GM23338 (cell line): ENCODE measurements around the gene CTSC. TPM values are rescaled to one million over a fixed set of nuclear protein-coding genes. Genes with fewer than 3 reads are reported as not detected.

ENCODE experiments used
- ATAC-seq: fragments of 200-7000 bp; cut with Tn5 transposase; 3 replicates; pipeline ENCODE4 v1.9.1; 2020
- DNase-seq: peaks from one replicate; pipeline ENCODE4 v3.0.0-alpha.2; 2015; ENCODE audit warnings: low spot score
- H2AFZ ChIP-seq: fragments of 200-600 bp; sonication (generic); 2 replicates; pipeline ENCODE4 v1.8.0; 2016; ENCODE audit warnings: antibody characterized with exemption, mild to moderate bottlenecking, moderate library complexity
- H3F3A ChIP-seq: fragments of 200-600 bp; sonication (generic); replicated peaks from 2 replicates; pipeline ENCODE4 v1.8.0; 2017; ENCODE audit warnings: antibody characterized with exemption, mixed run types, low read depth
- H3K27ac ChIP-seq: fragments of 200-600 bp; sonication (generic); 2 replicates; pipeline ENCODE4 v1.6.1; 2016; ENCODE audit warnings: low read depth
- H3K27me3 ChIP-seq: fragments of 200-600 bp; sonication (generic); 2 replicates; pipeline ENCODE4 v1.8.0; 2016; ENCODE audit warnings: mild to moderate bottlenecking, mixed run types, moderate library complexity; ENCODE audit not compliant: insufficient read depth
- H3K36me3 ChIP-seq: fragments of 200-600 bp; sonication (generic); 2 replicates; pipeline ENCODE4 v1.8.0; 2016; ENCODE audit warnings: mild to moderate bottlenecking; ENCODE audit not compliant: insufficient read depth
- H3K4me1 ChIP-seq: fragments of 200-600 bp; sonication (generic); 2 replicates; pipeline ENCODE4 v1.8.0; 2016; ENCODE audit warnings: mild to moderate bottlenecking, moderate library complexity; ENCODE audit not compliant: insufficient read depth
- H3K4me2 ChIP-seq: fragments of 200-600 bp; sonication (generic); 2 replicates; pipeline ENCODE4 v1.7.1; 2017; ENCODE audit warnings: mixed run types
- H3K4me3 ChIP-seq: fragments of 200-600 bp; sonication (generic); 2 replicates; pipeline ENCODE4 v1.6.1; 2016; ENCODE audit warnings: mixed run types
- H3K79me2 ChIP-seq: fragments of 200-600 bp; sonication (generic); replicated peaks from 2 replicates; pipeline ENCODE4 v1.8.0; 2017; ENCODE audit warnings: mild to moderate bottlenecking; ENCODE audit not compliant: insufficient read depth
- H3K9me2 ChIP-seq: fragments of 200-600 bp; sonication (generic); 2 replicates; pipeline ENCODE4 v1.8.0; 2017; ENCODE audit not compliant: insufficient read depth
- H4K20me1 ChIP-seq: fragments of 200-600 bp; sonication (generic); replicated peaks from 2 replicates; pipeline ENCODE4 v1.8.0; 2017; ENCODE audit warnings: mild to moderate bottlenecking; ENCODE audit not compliant: insufficient read depth
- H3K27ac Mint-ChIP-seq: 2 replicates; pipeline ENCODE4 v1.8.0; 2020; ENCODE audit warnings: inconsistent platforms, mild to moderate bottlenecking, moderate library complexity, mixed read lengths
- H3K27me3 Mint-ChIP-seq: 3 replicates; pipeline ENCODE4 v1.8.0; 2022; ENCODE audit warnings: low read depth, mild to moderate bottlenecking, moderate library complexity, mixed read lengths, inconsistent platforms; ENCODE audit not compliant: insufficient read depth, poor library complexity
- H3K36me3 Mint-ChIP-seq: 3 replicates; pipeline ENCODE4 v1.8.0; 2021; ENCODE audit warnings: low read depth, mild to moderate bottlenecking, inconsistent platforms, moderate library complexity, mixed read lengths
- H3K4me1 Mint-ChIP-seq: 3 replicates; pipeline ENCODE4 v1.8.0; 2020; ENCODE audit warnings: mild to moderate bottlenecking, inconsistent platforms, mixed read lengths
- H3K4me3 Mint-ChIP-seq: 3 replicates; pipeline ENCODE4 v1.8.0; 2021; ENCODE audit warnings: moderate library complexity, mild to moderate bottlenecking, inconsistent platforms, mixed read lengths
- H3K9me3 Mint-ChIP-seq: 3 replicates; pipeline ENCODE4 v1.8.0; 2020; ENCODE audit warnings: moderate library complexity, mild to moderate bottlenecking, inconsistent platforms, mixed read lengths
- CTCF ChIP-seq, 2 experiments: fragments of 200-600 bp in 1 of 2; sonication (generic) in 1 of 2; conservative IDR thresholded peaks; 2 replicates each; pipeline versions ENCODE4 v1.5.1 to v1.6.1; 2016 to 2017; ENCODE audit warnings: antibody characterized with exemption in 2 of 2, low read depth in 2 of 2, mild to moderate bottlenecking in 2 of 2, moderate library complexity in 1 of 2
- ETS1 ChIP-seq: IDR thresholded peaks from 2 replicates; pipeline ENCODE4 v1.6.1; 2016; ENCODE audit warnings: antibody characterized with exemption
- EZH2 ChIP-seq: fragments of 200-600 bp; sonication (generic); IDR thresholded peaks from one replicate; pipeline ENCODE4 v1.8.0; 2017; ENCODE audit warnings: antibody characterized with exemption, mild to moderate bottlenecking, low read depth; ENCODE audit not compliant: unreplicated experiment
- ZNF114 ChIP-seq: fragments of 250-450 bp; sonication (Bioruptor Pico); IDR thresholded peaks from 2 replicates; pipeline ENCODE4 v1.5.0; 2020; ENCODE audit warnings: mild to moderate bottlenecking, moderate library complexity
- ZNF462 ChIP-seq: fragments of 250-450 bp; sonication (Bioruptor Pico); IDR thresholded peaks from 2 replicates; pipeline ENCODE4 v1.5.0; 2020; ENCODE audit warnings: mild to moderate bottlenecking, moderate library complexity
- polyA plus RNA-seq: library from polyadenylated mRNA; unstranded; fragments of >200 nt; fragmentation: Nextera tagmentation; extraction: Ambion mirVana; gene quantifications from 2 replicates; pipeline ENCODE4 v1.2.1, GENCODE V29; 2016
- total RNA-seq: library from RNA; depleted of rRNA; stranded (reverse); fragments of >200 nt; shearing (Covaris generic); gene quantifications from 2 replicates; pipeline ENCODE4 v1.2.3, GENCODE V29; 2014

The CTSC gene
- total and polyA plus RNA-seq, 2 experiments from 2014 or later: 408 to 444 TPM

- TF ChIP-seq ZNF114 (CRISPR knock-in tag) (no peak), CTCF (conservative IDR thresholded peaks at IDR 0.05; ENCODE audit: low read depth in 2 of 2) (no peak), ETS1 (no peak), EZH2 (no peak), ZNF462 (CRISPR knock-in tag) (no peak)
- no peaks in the 10 kb centered on the region for H4K20me1 ChIP-seq
- H3K4me1 ChIP-seq: peaks cover 15% of the 10 kb centered on the region
- H3K4me2 ChIP-seq: no peak overlapping the region
- no peaks in the 10 kb centered on the region for H3K9me2 ChIP-seq
- H2AFZ ChIP-seq: no peak overlapping the region
- no peaks in the 10 kb centered on the region for H3F3A ChIP-seq
- H3K27me3 ChIP-seq: no peaks in the 10 kb centered on the region
- H3K27me3 Mint-ChIP-seq: no peaks in the 10 kb centered on the region
- no peak overlapping the region for H3K27ac ChIP-seq
- H3K4me1 Mint-ChIP-seq: peaks cover 12% of the 10 kb centered on the region
- no peaks in the 10 kb centered on the region for H3K9me3 Mint-ChIP-seq
- no peaks in the 10 kb centered on the region for H3K36me3 Mint-ChIP-seq
- H3K27ac Mint-ChIP-seq: 0 out of 2 replicates have a peak overlapping the region, but pooled peaks have one; percentile 24
- H3K36me3 ChIP-seq: no peaks in the 10 kb centered on the region
- ATAC-seq (no peak), DNase-seq (no peak)
- no peak overlapping the region for H3K4me3 ChIP-seq
- H3K4me3 Mint-ChIP-seq: no peak overlapping the region
- no peaks in the 10 kb centered on the region for H3K79me2 ChIP-seq
Measured at GRCh38 chr11:88353386-88353785, 15.8 kb upstream of the CTSC start.
